HG03025 (cell line): Measurements from ENCODE around the gene ADARB2.

Experiments
- ATAC-seq: cut with Tn5 transposase; IDR thresholded peaks from one replicate; pipeline ENCODE4 v1.9.1; 2021; ENCODE audit warnings: mild to moderate bottlenecking, moderate library complexity; ENCODE audit not compliant: unreplicated experiment, low FRiP score

The ADARB2 gene

DNA sequence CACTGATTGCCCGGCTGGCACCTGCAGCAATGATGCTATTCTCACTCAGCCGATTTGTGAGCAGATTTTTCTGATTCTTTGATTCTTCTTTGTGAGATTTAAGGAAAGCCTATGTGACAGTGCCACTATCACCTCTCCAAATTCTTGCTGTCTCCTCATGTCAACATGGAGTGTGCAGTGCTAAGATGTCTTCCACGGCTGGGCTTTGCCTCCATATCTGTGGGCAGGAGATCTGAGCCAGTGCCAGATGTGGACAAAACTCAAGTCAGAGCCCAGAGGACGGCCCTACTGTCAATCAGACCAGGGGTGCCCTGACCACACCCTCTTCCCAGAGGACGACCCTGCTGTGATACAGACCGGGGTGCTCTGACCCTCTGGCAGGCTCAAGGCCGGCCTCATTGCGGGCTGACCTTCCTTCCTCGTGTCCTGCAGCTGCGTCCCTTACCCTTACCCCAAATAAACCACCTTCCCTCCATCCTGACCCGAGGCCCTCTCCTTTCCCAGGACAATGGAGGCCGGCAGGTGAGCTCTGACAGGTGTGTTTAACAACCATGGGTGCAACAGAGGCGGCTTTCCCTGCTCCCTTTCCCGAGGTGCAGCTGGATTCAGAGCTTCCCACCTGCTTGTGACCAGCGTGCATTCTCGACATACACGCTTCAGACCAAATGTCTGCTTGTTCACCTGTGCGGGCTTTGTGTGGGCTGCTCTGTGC, 221.4 kb downstream of the ADARB2 start:
- ATAC-seq, result no peak

- no peak for ATAC-seq
These were observed 222.1 kb downstream of the ADARB2 start for GRCh38 chr10:1515121-1515779.

DNA sequence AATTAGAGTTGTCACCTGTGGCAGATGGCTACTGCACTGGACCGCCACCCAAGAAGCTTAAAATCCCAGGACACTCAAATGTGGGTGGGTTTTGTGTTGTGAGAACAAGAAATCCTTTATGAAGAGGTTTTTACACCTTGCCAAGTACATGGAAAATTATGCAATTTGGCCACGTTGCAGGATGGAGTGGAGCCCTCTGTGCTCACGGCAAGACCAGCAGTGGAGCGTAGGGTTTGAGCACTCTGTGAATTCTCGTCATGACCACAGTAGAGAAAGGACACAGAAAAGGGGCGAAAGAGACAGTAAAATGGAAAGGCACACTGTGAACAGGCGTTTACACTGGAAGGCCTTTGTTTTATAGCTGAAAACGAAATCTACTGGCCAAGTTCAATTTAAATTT, 222.6 kb downstream of the ADARB2 start:
- no peak for ATAC-seq

- no peak for ATAC-seq
These were observed 224.1 kb downstream of the ADARB2 start for GRCh38 chr10:1513221-1513620.

DNA sequence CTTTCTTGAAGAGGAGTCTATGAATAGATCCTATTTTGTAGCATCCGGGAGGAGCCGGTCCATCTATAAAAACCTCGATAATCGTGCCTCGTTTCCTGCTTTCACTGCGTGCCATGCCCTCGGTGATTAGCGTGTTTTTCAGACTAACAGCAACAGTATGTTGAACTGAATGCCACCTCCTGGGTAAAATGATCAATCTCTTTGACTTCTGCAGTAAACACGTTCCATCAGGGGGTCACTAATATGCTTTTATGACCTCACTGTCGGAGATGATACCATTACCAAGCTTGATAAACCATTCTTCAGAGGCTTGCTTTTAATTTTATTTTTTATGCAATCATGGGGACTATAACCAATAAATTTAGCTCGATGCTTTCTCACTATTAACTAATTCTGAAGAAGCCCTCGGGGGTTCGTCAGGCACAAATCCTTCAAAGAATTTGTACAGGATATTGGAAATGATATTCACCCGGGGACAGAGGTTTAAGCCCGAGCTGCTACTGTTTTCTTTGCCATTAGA, 228.3 kb downstream of the ADARB2 start:
- ATAC-seq, result no peak

DNA sequence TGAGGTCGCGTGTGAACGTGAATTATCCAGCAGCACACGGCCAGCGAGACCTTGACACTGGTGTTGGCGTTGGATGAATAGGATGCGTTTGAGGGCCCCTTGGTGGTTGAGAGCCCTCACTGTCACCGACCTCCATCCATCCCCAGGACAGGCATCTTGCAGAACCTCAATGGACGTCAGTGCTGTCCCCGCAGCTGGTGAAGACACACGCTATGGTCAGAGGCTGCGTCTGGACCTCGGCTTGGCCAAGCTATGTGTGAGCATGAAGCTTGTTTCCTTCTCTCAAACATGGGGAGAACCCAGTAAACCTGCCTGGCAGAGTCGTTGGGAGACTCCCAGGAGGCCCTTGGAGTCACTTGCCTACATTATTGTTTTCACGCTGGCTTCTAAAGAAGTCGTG, 229.2 kb downstream of the ADARB2 start:
- no peak for ATAC-seq

DNA sequence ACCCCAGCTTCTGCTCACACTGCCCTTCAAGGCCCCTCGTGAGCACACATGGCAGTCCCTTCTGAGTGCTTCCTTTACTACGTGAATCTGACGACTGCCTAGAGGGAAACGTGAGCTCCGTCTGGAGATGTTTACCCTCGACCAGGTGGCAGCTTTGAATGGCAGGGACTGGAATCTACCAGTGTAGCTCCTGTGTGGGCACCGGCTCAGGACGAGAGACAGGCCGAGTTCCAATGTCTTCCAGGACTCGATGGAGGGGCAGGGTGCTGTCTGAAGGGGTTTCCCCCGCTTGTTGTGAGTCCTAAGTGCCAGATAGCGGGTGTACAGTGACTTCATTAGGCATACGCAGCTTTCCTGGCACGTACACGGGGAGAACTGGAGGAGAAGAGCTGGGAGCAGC, 229.9 kb downstream of the ADARB2 start:
- ATAC-seq, result no peak

DNA sequence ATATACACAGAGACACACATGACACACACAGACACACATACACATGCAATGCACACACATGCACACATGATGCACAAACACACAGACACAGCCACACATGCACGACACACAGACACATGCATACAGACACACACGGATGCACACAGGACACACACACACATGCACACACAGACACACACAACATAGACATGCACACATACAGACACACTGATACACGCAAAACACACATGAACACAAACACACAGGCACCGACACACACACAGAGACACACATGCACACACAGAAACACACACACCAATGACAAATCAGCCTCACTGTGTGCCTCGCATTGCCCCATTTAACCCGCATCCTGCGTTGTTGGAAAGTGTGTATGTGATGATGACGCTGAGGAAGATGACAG, 232.4 kb downstream of the ADARB2 start:
- ATAC-seq, result no peak

GRCh38 chr10:1504286-1504685, 233.0 kb downstream of the ADARB2 start:
- ATAC-seq, result no peak

- no peak for ATAC-seq
These were observed 234.9 kb downstream of the ADARB2 start for GRCh38 chr10:1502451-1502850.

DNA sequence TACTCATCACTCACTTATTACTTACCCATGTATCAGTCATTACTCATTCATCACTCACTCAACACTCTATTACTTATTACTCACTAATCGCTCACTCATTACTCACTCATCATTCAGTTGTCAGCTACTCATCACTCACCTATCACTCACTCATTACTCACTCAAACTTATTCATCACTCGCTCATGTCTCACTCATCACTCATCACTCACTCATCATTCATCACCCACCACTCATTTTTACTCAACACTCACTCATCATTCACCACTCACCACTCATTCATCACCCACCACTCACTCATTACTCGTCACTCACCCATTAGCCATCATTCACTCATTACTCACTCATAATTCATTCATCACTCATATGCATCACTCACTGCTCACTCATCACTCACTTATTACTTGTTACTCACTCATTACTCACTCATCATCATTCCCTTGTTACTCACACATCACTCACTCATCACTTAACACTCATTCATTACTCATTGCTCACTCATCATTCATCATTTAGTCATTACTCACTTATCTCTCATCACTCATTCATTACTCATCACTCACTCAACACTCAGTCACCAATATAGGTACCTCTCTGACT, 237.9 kb downstream of the ADARB2 start:
- no peak for ATAC-seq

- no peak for ATAC-seq
These were observed 238.5 kb downstream of the ADARB2 start for GRCh38 chr10:1498746-1499358.

GRCh38 chr10:1495915-1496517, 241.3 kb downstream of the ADARB2 start:
- ATAC-seq, result no peak

GRCh38 chr10:1492641-1493040, 244.7 kb downstream of the ADARB2 start:
- ATAC-seq, result no peak

DNA sequence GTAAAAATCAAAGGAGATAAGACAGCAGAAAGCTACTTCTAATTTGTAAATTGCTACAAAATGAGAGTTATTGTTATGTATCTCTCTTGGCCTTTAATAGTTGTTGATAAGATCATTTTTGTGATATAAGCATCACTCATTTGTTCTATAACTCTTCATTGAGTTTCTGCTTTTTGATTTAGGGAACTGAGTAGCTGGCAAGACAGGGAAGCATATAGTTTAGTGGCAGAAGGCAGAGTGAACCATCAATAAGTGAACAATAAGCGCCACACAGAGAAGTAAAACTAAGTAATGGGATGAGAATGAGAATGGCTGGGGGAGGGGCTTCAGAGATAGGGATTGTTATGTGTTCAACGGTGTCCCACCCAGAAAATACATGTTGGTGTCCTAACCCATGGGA, 245.4 kb downstream of the ADARB2 start:
- ATAC-seq, result no peak

- no peak for ATAC-seq
These were observed 247.5 kb downstream of the ADARB2 start for GRCh38 chr10:1489801-1490200.

DNA sequence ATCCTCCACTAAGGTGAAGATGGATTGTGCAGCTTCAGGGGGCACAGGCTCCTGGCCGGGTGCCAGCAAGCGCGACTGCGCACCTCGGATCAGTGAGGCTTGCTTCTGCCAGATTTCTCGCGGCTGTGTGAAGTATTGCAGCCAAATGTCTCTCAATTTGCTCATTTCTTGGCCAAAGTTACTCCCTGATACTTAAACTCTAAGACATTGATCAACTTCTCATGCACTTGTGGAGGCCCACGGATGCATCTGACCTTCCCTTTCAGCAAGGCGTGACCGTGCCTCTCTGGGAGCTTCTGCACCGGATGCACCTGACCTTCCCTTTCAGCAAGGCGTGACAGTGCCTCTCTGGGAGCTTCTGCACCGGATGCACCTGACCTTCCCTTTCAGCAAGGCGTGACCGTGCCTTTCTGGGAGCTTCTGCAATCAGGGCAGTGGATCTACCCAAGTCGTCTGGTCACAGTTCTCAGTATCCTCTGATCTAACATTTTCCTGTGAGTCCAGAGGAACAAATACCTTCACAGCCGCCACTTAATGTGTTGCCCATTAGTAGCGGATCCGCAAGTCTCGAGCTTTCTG, 248.3 kb downstream of the ADARB2 start:
- peak; percentile 99 for ATAC-seq

- no peak for ATAC-seq
These were observed 250.3 kb downstream of the ADARB2 start for GRCh38 chr10:1486841-1487687.

DNA sequence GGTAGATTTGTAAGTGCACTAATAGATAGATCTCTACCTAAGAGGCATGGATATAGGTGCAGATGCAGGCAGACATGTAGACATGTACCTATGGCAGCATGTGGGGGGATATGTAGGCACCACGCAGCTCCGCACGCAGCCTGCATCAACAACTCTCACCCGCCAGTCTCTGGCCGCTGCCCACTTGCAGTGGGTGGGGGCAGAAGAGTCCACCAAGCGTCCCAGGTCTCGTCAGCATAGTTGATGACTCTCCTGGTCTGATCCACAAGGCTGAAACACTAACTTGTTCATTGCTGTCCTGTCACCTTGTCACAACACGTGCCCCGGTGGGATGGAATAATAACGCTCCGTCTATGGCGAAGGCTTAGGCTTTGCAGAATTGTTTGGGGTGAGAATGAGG, 252.0 kb downstream of the ADARB2 start:
- ATAC-seq, result no peak

- ATAC-seq, result no peak
These were observed 253.5 kb downstream of the ADARB2 start for GRCh38 chr10:1483826-1484225.
